22Rv1 (cell line): ENCODE measurements around the gene KRTAP12-1.
"Not testable (repeated sequence)": the region's sequence is repeated elsewhere in the genome, so short reads cannot be mapped to it uniquely, and the experiment has no call there.

Experiments
- CTCF ChIP-seq: fragments of 450-650 bp; IDR thresholded peaks from 2 replicates; pipeline ENCODE4 v1.5.1; 2017; ENCODE audit warnings: mild to moderate bottlenecking
- ZFX ChIP-seq: fragments of 450-650 bp; IDR thresholded peaks from 2 replicates; pipeline ENCODE4 v1.6.1; 2017; ENCODE audit warnings: antibody characterized with exemption, borderline replicate concordance

- not testable (repeated sequence) for TF ChIP-seq CTCF, ZFX
Measured at GRCh38 chr21:44689740-44690139, 7.8 kb upstream of the KRTAP12-1 start.
